ENCODE data around the gene MX2.

DNA sequence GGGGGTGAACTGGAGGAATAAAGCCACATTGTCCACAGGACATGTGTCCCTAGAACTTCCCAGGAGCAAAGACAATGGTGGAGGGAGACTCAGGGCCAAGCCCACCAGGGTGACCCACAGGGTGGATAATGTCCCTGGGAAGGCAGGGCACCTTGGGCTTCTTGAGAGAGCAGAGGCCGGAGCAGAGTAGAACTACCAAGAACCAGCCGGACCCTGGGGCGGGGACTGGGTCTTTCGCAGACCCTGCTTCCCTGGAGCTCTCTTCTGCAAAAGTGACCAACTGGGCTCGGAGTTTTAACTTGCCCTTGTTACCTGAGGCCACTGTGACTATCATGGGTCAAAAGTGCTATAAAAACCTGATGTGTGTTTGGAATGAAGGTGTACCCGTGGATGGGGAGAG is 46.1 kb upstream of the MX2 start:
- TF ChIP-seq, protein P1, sequence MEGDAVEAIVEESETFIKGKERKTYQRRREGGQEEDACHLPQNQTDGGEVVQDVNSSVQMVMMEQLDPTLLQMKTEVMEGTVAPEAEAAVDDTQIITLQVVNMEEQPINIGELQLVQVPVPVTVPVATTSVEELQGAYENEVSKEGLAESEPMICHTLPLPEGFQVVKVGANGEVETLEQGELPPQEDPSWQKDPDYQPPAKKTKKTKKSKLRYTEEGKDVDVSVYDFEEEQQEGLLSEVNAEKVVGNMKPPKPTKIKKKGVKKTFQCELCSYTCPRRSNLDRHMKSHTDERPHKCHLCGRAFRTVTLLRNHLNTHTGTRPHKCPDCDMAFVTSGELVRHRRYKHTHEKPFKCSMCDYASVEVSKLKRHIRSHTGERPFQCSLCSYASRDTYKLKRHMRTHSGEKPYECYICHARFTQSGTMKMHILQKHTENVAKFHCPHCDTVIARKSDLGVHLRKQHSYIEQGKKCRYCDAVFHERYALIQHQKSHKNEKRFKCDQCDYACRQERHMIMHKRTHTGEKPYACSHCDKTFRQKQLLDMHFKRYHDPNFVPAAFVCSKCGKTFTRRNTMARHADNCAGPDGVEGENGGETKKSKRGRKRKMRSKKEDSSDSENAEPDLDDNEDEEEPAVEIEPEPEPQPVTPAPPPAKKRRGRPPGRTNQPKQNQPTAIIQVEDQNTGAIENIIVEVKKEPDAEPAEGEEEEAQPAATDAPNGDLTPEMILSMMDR (IDR thresholded peaks at IDR 0.05): no peak
- no peak for TF ChIP-seq POLR2A (IDR thresholded peaks at IDR 0.05)
